Ovary (tissue), 3 donors: Measurements from ENCODE around the gene STK10.

Experiments used
- EP300 ChIP-seq: sonication (generic); formaldehyde crosslinking; IDR thresholded peaks from one replicate; pipeline ENCODE4 v1.6.1; 2017; ENCODE audit warnings: antibody characterized with exemption
- POLR2A ChIP-seq: fragments of 450-650 bp; IDR thresholded peaks from one replicate; pipeline ENCODE4 v1.6.1; 2017; ENCODE audit warnings: antibody characterized with exemption, mild to moderate bottlenecking, moderate library complexity
- TF ChIP-seq, protein P1 (sequence below), 3 donors: fragments of 450-650 bp in 2 of 3; fragments of 200-600 bp in 1 of 3; IDR thresholded peaks; one replicate each; pipeline versions ENCODE4 v1.5.1 to v1.8.0; 2016 to 2022; ENCODE audit warnings: antibody characterized with exemption in 3 of 3, mild to moderate bottlenecking in 1 of 3
- donor health status: DM: no; HTN: no; CAD: no.

GRCh38 chr5:172058088-172058487 lies 129.9 kb downstream of the STK10 start:
- TF ChIP-seq, protein P1, sequence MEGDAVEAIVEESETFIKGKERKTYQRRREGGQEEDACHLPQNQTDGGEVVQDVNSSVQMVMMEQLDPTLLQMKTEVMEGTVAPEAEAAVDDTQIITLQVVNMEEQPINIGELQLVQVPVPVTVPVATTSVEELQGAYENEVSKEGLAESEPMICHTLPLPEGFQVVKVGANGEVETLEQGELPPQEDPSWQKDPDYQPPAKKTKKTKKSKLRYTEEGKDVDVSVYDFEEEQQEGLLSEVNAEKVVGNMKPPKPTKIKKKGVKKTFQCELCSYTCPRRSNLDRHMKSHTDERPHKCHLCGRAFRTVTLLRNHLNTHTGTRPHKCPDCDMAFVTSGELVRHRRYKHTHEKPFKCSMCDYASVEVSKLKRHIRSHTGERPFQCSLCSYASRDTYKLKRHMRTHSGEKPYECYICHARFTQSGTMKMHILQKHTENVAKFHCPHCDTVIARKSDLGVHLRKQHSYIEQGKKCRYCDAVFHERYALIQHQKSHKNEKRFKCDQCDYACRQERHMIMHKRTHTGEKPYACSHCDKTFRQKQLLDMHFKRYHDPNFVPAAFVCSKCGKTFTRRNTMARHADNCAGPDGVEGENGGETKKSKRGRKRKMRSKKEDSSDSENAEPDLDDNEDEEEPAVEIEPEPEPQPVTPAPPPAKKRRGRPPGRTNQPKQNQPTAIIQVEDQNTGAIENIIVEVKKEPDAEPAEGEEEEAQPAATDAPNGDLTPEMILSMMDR (IDR thresholded peaks at IDR 0.05), result no peak
- TF ChIP-seq POLR2A (no peak), EP300 (no peak)
